ENCODE data around the gene OVOL2. TPM values are rescaled to one million over a fixed set of nuclear protein-coding genes. Genes with fewer than 3 reads are reported as not detected.

Gene OVOL2
- total RNA-seq, 2 experiments from 2014 or later: not detected

DNA sequence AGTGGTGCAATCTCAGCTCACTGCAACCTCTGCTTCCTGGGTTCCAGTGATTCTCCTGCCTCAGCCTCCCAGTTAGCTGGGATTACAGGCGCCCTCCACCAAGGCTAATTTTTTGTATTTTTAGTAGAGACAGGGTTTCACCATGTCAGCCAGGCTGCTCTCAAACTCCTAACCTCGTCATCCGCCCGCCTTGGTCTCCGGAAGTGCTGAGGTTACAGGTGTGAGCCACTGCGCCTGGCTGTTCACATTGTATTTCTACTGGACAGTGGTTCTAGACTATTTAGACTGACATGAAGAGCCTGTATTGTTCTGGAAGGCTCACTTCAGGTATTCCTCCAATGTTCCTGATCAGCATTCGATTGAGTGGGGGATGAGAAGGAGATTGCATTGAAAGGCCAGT lies 14.8 kb upstream of the OVOL2 start:
- Histone ChIP-seq H3K9me3 (ENCODE audit: control insufficient read depth in 1 of 2, insufficient read depth in 1 of 2, low read length in 2 of 2) (no peaks in the 10 kb centered on the region), H3K4me3 (ENCODE audit: low read length) (no peak overlapping the region), H3K27me3 (ENCODE audit: control insufficient read depth in 1 of 2, insufficient read depth in 2 of 2, low read length in 2 of 2) (peaks cover 8 to 9% of the 10 kb centered on the region in 2 experiments), H3K36me3 (ENCODE audit: insufficient read depth, low read length) (no peaks in the 10 kb centered on the region), H3K4me1 (ENCODE audit: insufficient read depth, low read length) (no peaks in the 10 kb centered on the region), H3K27ac (ENCODE audit: low read depth in 1 of 2, low read length in 2 of 2) (no peak overlapping the region)
- POLR2A ChIA-PET: no interaction called here
- Mint-ChIP-seq H3K27me3 (peaks cover 45% of the 10 kb centered on the region), H3K27ac (no peak overlapping the region), H3K36me3 (ENCODE audit: low read depth) (no peaks in the 10 kb centered on the region), H3K4me3 (no peak overlapping the region), H3K9me3 (no peaks in the 10 kb centered on the region), H3K4me1 (ENCODE audit: low read depth) (no peaks in the 10 kb centered on the region)
- intact Hi-C loops (cut with DNase I, micrococcal nuclease): no loop called here
- no peak for TF ChIP-seq CTCF (IDR thresholded peaks at IDR 0.05)
- CTCF ChIA-PET: no interaction called here
- ATAC-seq (ENCODE audit: poor library complexity): no peak
- DNase-seq: no peak

DNA sequence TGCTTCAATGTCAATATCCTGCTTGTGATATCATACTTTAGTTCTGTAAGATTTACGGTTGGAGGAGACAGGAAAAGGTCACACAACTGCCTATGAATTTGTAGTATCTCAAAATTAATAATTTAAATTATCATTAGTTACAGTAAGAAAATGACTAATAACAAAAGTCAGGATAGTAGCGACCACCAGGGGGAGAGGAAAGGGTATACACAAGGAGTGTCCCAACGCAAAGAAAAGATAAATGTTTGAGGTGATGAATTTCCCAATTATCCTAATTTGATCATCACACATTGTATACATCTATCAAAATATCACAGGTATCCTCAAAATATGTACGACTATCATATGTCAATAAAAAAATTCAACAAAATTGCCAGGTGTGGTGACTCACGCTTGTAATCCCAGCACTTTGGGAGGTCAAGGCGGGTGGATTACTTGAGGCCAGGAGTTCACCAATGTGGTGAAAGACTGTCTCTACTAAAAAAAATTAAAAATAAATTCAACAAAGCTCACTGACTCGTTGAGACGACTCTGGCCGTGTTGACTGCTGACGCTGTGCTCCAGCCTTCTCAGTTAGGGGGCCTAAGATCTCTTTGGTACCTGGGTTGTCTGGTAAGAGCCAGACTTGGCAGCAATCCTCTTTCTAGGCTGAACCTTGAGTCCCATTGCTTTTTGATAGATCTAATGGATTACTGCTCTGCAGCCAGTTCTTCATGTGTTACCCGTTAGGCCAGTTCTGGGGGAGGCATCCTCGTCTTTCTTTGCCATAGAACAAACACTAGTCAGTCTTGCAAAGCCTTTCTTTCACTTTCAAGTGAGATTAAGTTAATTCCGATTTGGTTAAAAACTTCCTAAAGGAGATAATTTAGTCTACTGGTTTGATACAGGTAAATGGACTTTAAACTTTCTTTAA lies 9.0 kb upstream of the OVOL2 start:
- no peak overlapping the region for H3K27ac Mint-ChIP-seq
- H3K27me3 Mint-ChIP-seq: peaks cover 35% of the 10 kb centered on the region
- no peaks in the 10 kb centered on the region for H3K4me1 ChIP-seq (ENCODE audit: insufficient read depth, low read length)
- no peak overlapping the region for H3K4me3 Mint-ChIP-seq
- H3K27me3 ChIP-seq (ENCODE audit: control insufficient read depth in 1 of 2, insufficient read depth in 2 of 2, low read length in 2 of 2): peaks cover 0 to 11% of the 10 kb centered on the region in 2 experiments
- H3K9me3 Mint-ChIP-seq: no peaks in the 10 kb centered on the region
- no peaks in the 10 kb centered on the region for H3K36me3 ChIP-seq (ENCODE audit: insufficient read depth, low read length)
- no peak for TF ChIP-seq CTCF (IDR thresholded peaks at IDR 0.05)
- ATAC-seq (ENCODE audit: poor library complexity) (no peak), DNase-seq (no peak)
- H3K4me1 Mint-ChIP-seq (ENCODE audit: low read depth): no peaks in the 10 kb centered on the region
- H3K36me3 Mint-ChIP-seq (ENCODE audit: low read depth): no peaks in the 10 kb centered on the region
- no peak overlapping the region for H3K4me3 ChIP-seq (ENCODE audit: low read length)
- H3K27ac ChIP-seq (ENCODE audit: low read depth in 1 of 2, low read length in 2 of 2): no peak overlapping the region
- no peaks in the 10 kb centered on the region for H3K9me3 ChIP-seq (ENCODE audit: control insufficient read depth in 1 of 2, insufficient read depth in 1 of 2, low read length in 2 of 2)
- ChIA-PET CTCF (no interaction called here), POLR2A (no interaction called here)
- intact Hi-C loops (cut with DNase I, micrococcal nuclease): no loop called here

DNA sequence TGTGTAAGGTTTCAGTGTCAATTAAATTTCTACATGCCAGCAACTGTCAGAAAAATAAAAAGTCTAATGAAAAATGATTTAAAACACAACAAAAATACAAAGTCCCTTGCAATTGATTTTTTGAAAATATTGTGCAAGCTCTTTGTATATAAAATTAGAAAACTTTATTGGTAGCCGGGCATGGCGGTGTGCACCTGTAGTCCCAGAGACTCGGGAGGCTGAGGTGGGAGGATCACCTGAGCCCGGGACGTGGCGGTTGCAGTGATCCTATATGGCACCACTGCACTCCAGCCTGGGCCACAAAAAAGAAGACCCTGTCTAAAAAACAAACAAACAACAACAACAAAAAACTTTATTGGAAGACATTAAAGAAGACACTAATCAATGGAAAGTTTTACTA lies 6.0 kb upstream of the OVOL2 start:
- no peak for TF ChIP-seq CTCF (IDR thresholded peaks at IDR 0.05)
- no peak for ATAC-seq (ENCODE audit: poor library complexity)
- H3K4me3 ChIP-seq (ENCODE audit: low read length): no peak overlapping the region
- no peaks in the 10 kb centered on the region for H3K9me3 ChIP-seq (ENCODE audit: control insufficient read depth in 1 of 2, insufficient read depth in 1 of 2, low read length in 2 of 2)
- Mint-ChIP-seq H3K36me3 (ENCODE audit: low read depth) (no peaks in the 10 kb centered on the region), H3K27me3 (peaks cover 51% of the 10 kb centered on the region), H3K9me3 (no peaks in the 10 kb centered on the region), H3K27ac (no peak overlapping the region), H3K4me3 (no peak overlapping the region), H3K4me1 (ENCODE audit: low read depth) (no peaks in the 10 kb centered on the region)
- POLR2A ChIA-PET: no interaction called here
- H3K4me1 ChIP-seq (ENCODE audit: insufficient read depth, low read length): no peaks in the 10 kb centered on the region
- CTCF ChIA-PET: no interaction called here
- H3K27me3 ChIP-seq (ENCODE audit: control insufficient read depth in 1 of 2, insufficient read depth in 2 of 2, low read length in 2 of 2): peaks cover 15 to 35% of the 10 kb centered on the region in 2 experiments
- no peak overlapping the region for H3K27ac ChIP-seq (ENCODE audit: low read depth in 1 of 2, low read length in 2 of 2)
- no peak for DNase-seq
- intact Hi-C loops (cut with DNase I, micrococcal nuclease): no loop called here
- no peaks in the 10 kb centered on the region for H3K36me3 ChIP-seq (ENCODE audit: insufficient read depth, low read length)

Data from CD4-positive, alpha-beta T cell (primary cell).